ENCODE data around the gene IVNS1ABP. TPM values are rescaled to one million over a fixed set of nuclear protein-coding genes. Genes with fewer than 3 reads are reported as not detected.
"Not testable (repeated sequence)": the region's sequence is repeated elsewhere in the genome, so short reads cannot be mapped to it uniquely, and the experiment has no call there.

Gene IVNS1ABP
- total RNA-seq, 1 donor from 2014 or later: 58.6 TPM

DNA sequence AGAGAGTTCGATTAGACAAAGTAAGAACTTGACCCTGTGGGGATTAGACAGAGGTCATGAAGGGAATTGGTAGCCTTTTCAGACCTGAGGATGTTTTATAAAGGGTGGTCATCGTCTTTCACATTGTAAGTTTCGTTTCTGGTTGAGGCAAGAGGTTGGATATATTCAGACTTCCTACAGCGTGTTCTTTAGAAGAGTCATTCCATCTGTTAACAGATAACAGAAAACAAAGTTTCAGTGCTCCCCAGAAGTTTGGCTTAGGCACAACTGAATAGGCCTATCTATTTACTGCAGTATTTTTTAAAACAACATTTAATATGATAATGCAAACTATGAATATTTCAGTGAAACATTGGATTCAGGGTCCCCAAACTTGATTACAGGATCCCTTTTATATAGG is 17.1 kb upstream of the IVNS1ABP start:
- DNase-seq (ENCODE audit: low read depth, low spot score): no peak

- no peak for DNase-seq (ENCODE audit: low read depth, low spot score)
Measured at GRCh38 chr1:185328255-185328654, 11.2 kb upstream of the IVNS1ABP start.

DNA sequence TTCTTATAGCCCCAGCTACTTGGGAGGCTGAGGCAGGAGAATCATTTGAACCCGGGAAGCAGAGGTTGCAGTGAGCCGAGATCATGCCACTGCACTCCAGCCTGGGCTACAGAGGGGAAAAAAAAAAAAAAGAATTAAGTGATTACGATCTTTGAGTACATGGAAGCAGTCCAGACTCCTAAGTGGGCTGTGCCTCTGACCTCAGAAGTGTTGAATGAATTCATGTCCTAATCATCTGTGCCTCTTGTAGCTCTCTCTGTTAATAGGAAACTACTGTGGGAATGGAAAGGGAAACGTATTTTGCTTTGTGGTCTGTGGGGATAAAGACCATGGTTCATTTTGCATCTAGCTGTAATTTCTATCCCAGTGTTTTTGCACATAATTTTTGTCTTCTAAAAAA is 8.4 kb upstream of the IVNS1ABP start:
- DNase-seq (ENCODE audit: low read depth, low spot score): no peak

GRCh38 chr1:185324118-185324517 is 7.1 kb upstream of the IVNS1ABP start:
- no peak for DNase-seq (ENCODE audit: low read depth, low spot score)

GRCh38 chr1:185322636-185323035 is 5.6 kb upstream of the IVNS1ABP start:
- no peak for DNase-seq (ENCODE audit: low read depth, low spot score)

DNA sequence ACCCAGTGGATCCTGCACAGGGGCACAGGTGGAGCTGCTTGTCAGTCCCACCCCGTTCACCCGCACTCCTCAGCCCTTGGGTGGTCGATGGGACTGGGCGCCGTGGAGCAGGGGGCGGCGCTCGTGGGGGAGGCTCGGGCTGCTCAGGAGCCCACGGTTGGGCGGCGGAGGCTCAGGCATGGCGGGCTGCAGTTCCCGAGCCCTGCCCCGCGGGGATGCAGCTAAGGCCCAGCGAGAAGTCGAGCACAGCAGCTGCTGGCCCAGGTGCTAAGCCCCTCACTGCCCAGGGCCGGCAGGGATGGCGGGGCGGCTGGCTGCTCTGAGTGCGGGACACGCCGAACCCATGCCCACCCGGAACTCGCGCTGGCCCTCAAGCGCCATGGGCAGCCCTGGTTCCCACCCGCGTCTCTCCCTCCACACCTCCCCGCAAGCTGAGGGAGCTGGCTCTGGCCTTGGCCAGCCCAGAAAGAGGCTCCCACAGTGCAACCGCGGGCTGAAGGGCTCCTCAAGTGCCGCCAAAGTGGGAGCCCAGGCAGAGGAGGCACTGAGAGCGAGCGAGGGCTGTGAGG is 4.7 kb upstream of the IVNS1ABP start:
- DNase-seq (ENCODE audit: low read depth, low spot score): not testable (repeated sequence)

GRCh38 chr1:185321104-185321503 is 4.1 kb upstream of the IVNS1ABP start:
- DNase-seq (ENCODE audit: low read depth, low spot score): not testable (repeated sequence)

DNA sequence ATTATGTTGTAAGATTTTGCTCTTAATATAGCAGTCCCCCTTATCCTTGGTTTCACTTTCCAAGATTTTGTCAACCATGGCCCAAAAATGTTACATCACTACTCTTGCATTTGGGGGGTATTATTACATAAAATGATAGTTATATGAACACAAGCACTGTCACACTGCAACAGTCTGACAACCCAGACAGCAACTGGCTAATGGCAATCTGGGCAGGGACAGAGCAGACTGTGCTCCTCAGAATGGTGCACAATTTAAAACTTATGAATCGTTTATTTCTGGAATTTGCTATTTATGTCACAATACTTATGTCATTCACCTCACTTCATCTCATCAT is 2.1 kb upstream of the IVNS1ABP start:
- no peak for DNase-seq (ENCODE audit: low read depth, low spot score)

DNA sequence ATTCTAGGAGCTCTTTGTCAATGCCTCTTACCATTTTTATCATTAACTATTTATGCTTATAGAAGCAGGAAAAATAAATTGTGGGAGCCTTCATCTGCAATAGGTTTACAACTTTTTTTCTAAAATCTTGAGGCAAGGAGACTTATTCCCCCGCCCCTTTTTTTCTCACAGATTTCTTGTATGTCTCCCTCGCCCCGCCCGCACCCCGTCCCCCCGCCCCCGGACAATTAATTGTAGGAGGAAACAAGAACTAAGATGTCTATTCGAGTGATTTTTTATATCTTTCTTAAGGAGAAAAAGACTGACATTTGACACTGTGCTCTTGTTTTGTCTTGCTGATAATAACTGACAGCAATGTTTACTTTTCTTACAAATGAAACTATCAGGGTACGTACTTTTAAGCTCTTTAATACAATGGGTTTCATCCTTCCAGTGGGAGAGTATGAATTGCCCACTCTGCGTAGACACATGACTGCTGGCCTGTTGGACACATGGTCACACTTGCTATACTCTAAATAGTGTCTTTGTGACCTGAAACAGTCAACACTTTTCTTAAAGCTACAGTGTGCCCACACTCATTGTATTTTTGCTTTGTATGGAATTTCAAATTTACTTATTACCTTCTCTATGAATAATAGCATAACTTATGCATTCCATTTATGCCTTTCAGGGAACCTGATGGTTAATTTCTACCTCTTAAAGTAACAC is 1.5 kb upstream of the IVNS1ABP start:
- no peak for DNase-seq (ENCODE audit: low read depth, low spot score)

DNA sequence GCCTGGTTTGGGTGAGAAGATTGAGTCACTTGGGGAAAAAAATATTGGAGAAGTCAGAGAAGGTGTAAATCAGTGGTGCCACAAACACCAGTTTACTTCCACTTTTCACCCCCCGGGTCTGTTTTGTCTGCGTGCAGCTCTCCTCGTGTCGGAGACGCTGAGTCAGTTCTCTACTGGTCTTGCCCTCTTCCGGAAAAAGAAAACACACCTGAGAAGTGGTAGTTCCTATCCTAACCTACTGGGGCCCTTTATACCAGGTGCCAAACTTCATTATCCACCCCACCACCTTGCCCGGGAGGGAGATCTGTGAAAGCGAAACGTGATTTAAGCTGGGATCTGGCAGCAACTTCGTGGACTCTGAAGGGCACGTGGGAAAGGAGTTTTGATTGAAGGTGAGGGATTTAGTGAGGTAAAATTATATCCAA is 855 bp upstream of the IVNS1ABP start:
- no peak for DNase-seq (ENCODE audit: low read depth, low spot score)

DNA sequence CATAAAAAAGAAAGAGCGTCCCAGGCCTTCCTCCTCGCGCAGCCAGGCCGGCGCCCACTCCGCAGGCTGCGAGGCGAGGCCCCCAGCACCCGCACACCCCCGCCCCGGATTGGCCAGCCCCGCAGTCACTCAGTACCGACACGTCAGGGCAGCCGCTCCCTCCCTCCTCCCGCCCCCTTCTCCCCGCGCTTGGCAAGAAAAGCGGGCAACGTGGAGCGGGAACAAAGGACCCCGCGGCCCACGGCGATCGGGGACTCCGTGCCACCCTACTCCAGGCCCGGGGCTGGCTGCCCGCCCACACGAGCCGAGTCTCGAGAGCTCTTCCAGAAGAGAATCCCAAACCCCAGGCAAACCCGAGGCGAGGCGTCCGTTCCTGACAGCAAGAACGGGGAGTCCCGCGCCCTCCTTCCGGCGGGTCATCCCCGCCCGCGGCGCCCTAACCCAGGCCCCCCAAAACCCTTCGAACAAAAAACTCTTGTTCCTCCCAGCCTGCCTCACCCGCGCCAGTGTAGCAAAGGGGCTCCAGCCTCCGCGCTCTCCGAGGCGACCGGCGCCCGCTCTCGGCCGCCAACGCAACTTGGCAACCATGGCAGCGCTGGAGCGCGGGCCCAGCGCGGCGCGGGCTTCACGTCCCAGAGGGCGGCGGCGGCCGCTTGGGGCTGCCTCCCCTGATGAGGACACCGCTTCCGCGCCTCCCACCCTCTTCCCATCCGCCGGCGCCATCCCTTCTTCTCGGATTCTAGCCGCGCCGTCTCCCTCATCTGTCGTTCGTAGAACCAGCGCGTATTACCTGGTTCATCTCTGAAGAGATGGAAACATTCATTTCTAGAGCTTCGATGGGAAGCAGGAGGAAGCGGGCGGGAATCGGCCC is 645 bp downstream of the IVNS1ABP start:
- DNase-seq (ENCODE audit: low read depth, low spot score): peak; percentile 77

DNA sequence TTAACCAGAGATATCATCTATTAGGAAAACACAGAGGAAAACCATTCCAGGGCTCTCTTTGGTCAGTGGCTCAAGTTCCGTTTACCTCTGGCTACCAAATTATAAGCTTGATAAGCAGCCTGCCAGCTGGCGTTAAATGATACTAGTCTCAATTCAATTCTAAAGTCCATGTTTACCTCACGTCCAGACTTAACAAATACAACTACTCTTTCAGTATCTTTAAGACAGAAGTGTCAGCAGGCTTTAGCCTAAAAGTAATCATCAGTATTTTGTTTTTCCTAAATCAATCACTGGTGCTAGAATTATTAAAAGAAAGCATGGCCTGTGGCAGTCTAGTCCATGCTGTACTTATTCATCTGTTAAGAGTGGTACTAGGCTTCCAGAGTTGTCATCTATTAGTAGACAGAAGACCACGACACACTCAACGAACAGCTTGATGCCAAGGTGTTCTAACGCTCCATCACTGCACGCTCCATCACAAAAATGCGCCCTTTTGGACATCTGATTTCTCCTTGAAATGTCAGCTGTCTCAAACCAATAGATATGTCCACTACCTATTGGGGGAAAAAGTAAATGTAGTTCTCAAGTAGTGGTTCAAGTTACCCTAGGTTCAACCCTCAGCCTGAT is 1.5 kb downstream of the IVNS1ABP start:
- no peak for DNase-seq (ENCODE audit: low read depth, low spot score)

DNA sequence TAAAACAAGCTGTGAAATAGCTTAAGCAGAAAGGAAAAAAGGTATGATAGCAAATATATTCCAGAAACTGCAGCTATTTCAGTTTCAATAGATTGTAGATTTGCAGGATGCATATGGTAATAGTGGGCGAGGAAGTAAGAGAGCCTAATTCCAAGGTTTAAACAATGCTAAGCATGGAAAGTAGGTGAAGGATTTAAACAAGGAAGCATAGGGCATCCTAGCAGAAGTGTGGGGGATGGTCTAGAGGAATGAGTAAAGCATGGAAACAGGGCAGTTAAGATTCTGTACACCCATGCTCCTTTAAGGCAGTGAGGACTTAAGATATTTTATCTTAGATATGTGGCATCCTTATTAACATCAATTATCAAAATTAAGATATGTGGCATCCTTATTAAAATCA is 2.6 kb downstream of the IVNS1ABP start:
- DNase-seq (ENCODE audit: low read depth, low spot score): no peak

- no peak for DNase-seq (ENCODE audit: low read depth, low spot score)
Measured at GRCh38 chr1:185312361-185313138, 4.5 kb downstream of the IVNS1ABP start.

GRCh38 chr1:185311589-185312225 is 5.3 kb downstream of the IVNS1ABP start:
- no peak for DNase-seq (ENCODE audit: low read depth, low spot score)

GRCh38 chr1:185309566-185309965 is 7.5 kb downstream of the IVNS1ABP start:
- no peak for DNase-seq (ENCODE audit: low read depth, low spot score)

DNA sequence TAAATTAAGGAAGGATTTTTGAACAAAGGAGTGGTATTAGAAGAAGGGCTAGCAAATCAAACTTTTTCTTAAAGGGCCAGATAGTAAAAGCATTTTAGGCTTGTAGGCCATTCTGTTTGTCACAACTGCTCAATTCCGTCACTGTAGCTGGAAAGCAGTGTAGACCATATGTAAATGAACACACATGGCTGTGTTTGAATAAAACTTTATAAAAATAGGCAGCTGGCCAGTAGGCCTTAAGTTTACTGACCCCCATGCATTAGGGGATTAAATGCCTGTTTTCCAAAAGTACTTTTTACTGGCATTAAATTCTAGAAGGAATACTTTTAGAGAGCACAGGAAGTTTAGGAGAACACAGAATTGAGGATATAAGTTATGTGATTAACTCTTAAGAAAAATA is 8.9 kb downstream of the IVNS1ABP start:
- no peak for DNase-seq (ENCODE audit: low read depth, low spot score)

- DNase-seq (ENCODE audit: low read depth, low spot score): no peak
Measured at GRCh38 chr1:185305419-185305818, 11.6 kb downstream of the IVNS1ABP start.

DNA sequence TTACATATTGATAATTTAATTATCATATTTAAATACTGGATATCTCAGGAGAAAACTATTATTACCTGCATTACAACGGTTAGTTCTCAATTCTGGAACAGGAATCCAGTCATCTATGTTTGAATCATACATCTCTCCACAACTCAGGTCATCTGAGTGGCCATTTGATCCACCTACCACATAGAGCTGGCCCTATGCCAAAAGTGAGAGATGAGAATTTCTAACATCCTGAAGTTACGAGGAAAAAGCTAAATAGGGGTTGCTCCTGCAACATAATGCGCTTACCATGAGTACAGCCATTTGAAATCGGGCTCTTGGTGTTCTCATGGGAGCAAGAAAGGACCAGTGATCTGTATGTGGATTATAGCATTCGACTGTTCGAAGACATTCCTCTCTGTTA is 16.9 kb downstream of the IVNS1ABP start:
- no peak for DNase-seq (ENCODE audit: low read depth, low spot score)

DNA sequence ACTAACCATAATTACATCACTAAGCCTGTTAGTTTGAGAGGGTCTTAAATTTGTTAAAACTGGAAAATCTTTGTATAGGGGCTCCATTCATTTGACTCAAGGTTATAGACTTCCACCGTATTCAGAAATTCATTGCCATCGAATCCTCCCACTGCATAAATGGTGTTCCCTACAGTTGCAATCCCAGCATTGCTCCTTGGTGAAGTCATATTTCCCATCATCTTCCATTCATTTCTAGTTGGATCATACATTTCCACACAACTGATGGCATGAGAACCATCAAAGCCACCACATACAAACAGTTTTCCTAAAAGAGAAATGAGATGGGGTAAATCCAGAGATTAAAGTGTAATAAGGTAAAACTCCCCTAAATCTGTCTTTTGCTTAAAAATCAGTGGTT is 19.1 kb downstream of the IVNS1ABP start:
- DNase-seq (ENCODE audit: low read depth, low spot score): no peak

- DNase-seq (ENCODE audit: low read depth, low spot score): no peak
Measured at GRCh38 chr1:185295091-185295490, 22.0 kb downstream of the IVNS1ABP start.
